GM23338 (cell line): ENCODE results near the gene SH3RF3. TPM values are rescaled to one million over a fixed set of nuclear protein-coding genes. Genes with fewer than 3 reads are reported as not detected.

Source experiments
- ATAC-seq: fragments of 200-7000 bp; cut with Tn5 transposase; 3 replicates; pipeline ENCODE4 v1.9.1; 2020
- DNase-seq: peaks from one replicate; pipeline ENCODE4 v3.0.0-alpha.2; 2015; ENCODE audit warnings: low spot score
- H2AFZ ChIP-seq: fragments of 200-600 bp; sonication (generic); 2 replicates; pipeline ENCODE4 v1.8.0; 2016; ENCODE audit warnings: antibody characterized with exemption, mild to moderate bottlenecking, moderate library complexity
- H3F3A ChIP-seq: fragments of 200-600 bp; sonication (generic); replicated peaks from 2 replicates; pipeline ENCODE4 v1.8.0; 2017; ENCODE audit warnings: antibody characterized with exemption, mixed run types, low read depth
- H3K27ac ChIP-seq: fragments of 200-600 bp; sonication (generic); 2 replicates; pipeline ENCODE4 v1.6.1; 2016; ENCODE audit warnings: low read depth
- H3K27me3 ChIP-seq: fragments of 200-600 bp; sonication (generic); 2 replicates; pipeline ENCODE4 v1.8.0; 2016; ENCODE audit warnings: mild to moderate bottlenecking, mixed run types, moderate library complexity; ENCODE audit not compliant: insufficient read depth
- H3K36me3 ChIP-seq: fragments of 200-600 bp; sonication (generic); 2 replicates; pipeline ENCODE4 v1.8.0; 2016; ENCODE audit warnings: mild to moderate bottlenecking; ENCODE audit not compliant: insufficient read depth
- H3K4me1 ChIP-seq: fragments of 200-600 bp; sonication (generic); 2 replicates; pipeline ENCODE4 v1.8.0; 2016; ENCODE audit warnings: mild to moderate bottlenecking, moderate library complexity; ENCODE audit not compliant: insufficient read depth
- H3K4me2 ChIP-seq: fragments of 200-600 bp; sonication (generic); 2 replicates; pipeline ENCODE4 v1.7.1; 2017; ENCODE audit warnings: mixed run types
- H3K4me3 ChIP-seq: fragments of 200-600 bp; sonication (generic); 2 replicates; pipeline ENCODE4 v1.6.1; 2016; ENCODE audit warnings: mixed run types
- H3K79me2 ChIP-seq: fragments of 200-600 bp; sonication (generic); replicated peaks from 2 replicates; pipeline ENCODE4 v1.8.0; 2017; ENCODE audit warnings: mild to moderate bottlenecking; ENCODE audit not compliant: insufficient read depth
- H3K9me2 ChIP-seq: fragments of 200-600 bp; sonication (generic); 2 replicates; pipeline ENCODE4 v1.8.0; 2017; ENCODE audit not compliant: insufficient read depth
- H4K20me1 ChIP-seq: fragments of 200-600 bp; sonication (generic); replicated peaks from 2 replicates; pipeline ENCODE4 v1.8.0; 2017; ENCODE audit warnings: mild to moderate bottlenecking; ENCODE audit not compliant: insufficient read depth
- H3K27ac Mint-ChIP-seq: 2 replicates; pipeline ENCODE4 v1.8.0; 2020; ENCODE audit warnings: inconsistent platforms, mild to moderate bottlenecking, moderate library complexity, mixed read lengths
- H3K27me3 Mint-ChIP-seq: 3 replicates; pipeline ENCODE4 v1.8.0; 2022; ENCODE audit warnings: low read depth, mild to moderate bottlenecking, moderate library complexity, mixed read lengths, inconsistent platforms; ENCODE audit not compliant: insufficient read depth, poor library complexity
- H3K36me3 Mint-ChIP-seq: 3 replicates; pipeline ENCODE4 v1.8.0; 2021; ENCODE audit warnings: low read depth, mild to moderate bottlenecking, inconsistent platforms, moderate library complexity, mixed read lengths
- H3K4me1 Mint-ChIP-seq: 3 replicates; pipeline ENCODE4 v1.8.0; 2020; ENCODE audit warnings: mild to moderate bottlenecking, inconsistent platforms, mixed read lengths
- H3K4me3 Mint-ChIP-seq: 3 replicates; pipeline ENCODE4 v1.8.0; 2021; ENCODE audit warnings: moderate library complexity, mild to moderate bottlenecking, inconsistent platforms, mixed read lengths
- H3K9me3 Mint-ChIP-seq: 3 replicates; pipeline ENCODE4 v1.8.0; 2020; ENCODE audit warnings: moderate library complexity, mild to moderate bottlenecking, inconsistent platforms, mixed read lengths
- CREB1 ChIP-seq: fragments of 250-450 bp; sonication (Bioruptor Pico); IDR thresholded peaks from 2 replicates; pipeline ENCODE4 v1.5.0; 2020; ENCODE audit warnings: low read depth, mild to moderate bottlenecking, moderate library complexity
- ETS1 ChIP-seq: IDR thresholded peaks from 2 replicates; pipeline ENCODE4 v1.6.1; 2016; ENCODE audit warnings: antibody characterized with exemption
- EZH2 ChIP-seq: fragments of 200-600 bp; sonication (generic); IDR thresholded peaks from one replicate; pipeline ENCODE4 v1.8.0; 2017; ENCODE audit warnings: antibody characterized with exemption, mild to moderate bottlenecking, low read depth; ENCODE audit not compliant: unreplicated experiment
- EZH2phosphoT487 ChIP-seq: fragments of 200-600 bp; sonication (generic); IDR thresholded peaks from one replicate; pipeline ENCODE4 v1.8.1; 2018; ENCODE audit warnings: antibody characterized with exemption; ENCODE audit not compliant: unreplicated experiment
- JUNB ChIP-seq: IDR thresholded peaks from one replicate; pipeline ENCODE4 v1.6.1; 2016; ENCODE audit warnings: antibody characterized with exemption; ENCODE audit not compliant: unreplicated experiment
- NANOG ChIP-seq: IDR thresholded peaks from 2 replicates; pipeline ENCODE4 v1.6.1; 2016; ENCODE audit warnings: antibody characterized with exemption, borderline replicate concordance
- POLR2AphosphoS5 ChIP-seq: IDR thresholded peaks from 2 replicates; pipeline ENCODE4 v1.6.1; 2016; ENCODE audit warnings: antibody characterized with exemption, low read depth
- REST ChIP-seq: IDR thresholded peaks from one replicate; pipeline ENCODE4 v1.6.1; 2018; ENCODE audit warnings: antibody characterized with exemption; ENCODE audit not compliant: unreplicated experiment
- STAT1 ChIP-seq: IDR thresholded peaks from one replicate; pipeline ENCODE4 v1.6.1; 2016; ENCODE audit warnings: antibody characterized with exemption; ENCODE audit not compliant: unreplicated experiment
- ZNF114 ChIP-seq: fragments of 250-450 bp; sonication (Bioruptor Pico); IDR thresholded peaks from 2 replicates; pipeline ENCODE4 v1.5.0; 2020; ENCODE audit warnings: mild to moderate bottlenecking, moderate library complexity
- ZNF331 ChIP-seq: fragments of 250-450 bp; sonication (Bioruptor Pico); IDR thresholded peaks from 2 replicates; pipeline ENCODE4 v1.5.0; 2020; ENCODE audit warnings: low read depth, mild to moderate bottlenecking, moderate library complexity
- ZNF462 ChIP-seq: fragments of 250-450 bp; sonication (Bioruptor Pico); IDR thresholded peaks from 2 replicates; pipeline ENCODE4 v1.5.0; 2020; ENCODE audit warnings: mild to moderate bottlenecking, moderate library complexity
- polyA plus RNA-seq: library from polyadenylated mRNA; unstranded; fragments of >200 nt; fragmentation: Nextera tagmentation; extraction: Ambion mirVana; gene quantifications from 2 replicates; pipeline ENCODE4 v1.2.1, GENCODE V29; 2016
- total RNA-seq: library from RNA; depleted of rRNA; stranded (reverse); fragments of >200 nt; shearing (Covaris generic); gene quantifications from 2 replicates; pipeline ENCODE4 v1.2.3, GENCODE V29; 2014

SH3RF3 gene
- total and polyA plus RNA-seq, 2 experiments from 2014 or later, result 0.11 to 0.63 TPM

GRCh38 chr2:109532728-109533076 lies 403.7 kb downstream of the SH3RF3 start:
- H3K27me3 Mint-ChIP-seq, result peaks cover 4% of the 10 kb centered on the region
- H3K9me2 ChIP-seq, result no peaks in the 10 kb centered on the region
- H2AFZ ChIP-seq, result no peak overlapping the region
- H3K4me3 ChIP-seq, result no peak overlapping the region
- no peaks in the 10 kb centered on the region for H3K79me2 ChIP-seq
- TF ChIP-seq POLR2AphosphoS5 (no peak), EZH2 (no peak), ZNF462 (CRISPR knock-in tag) (no peak), ZNF331 (CRISPR knock-in tag) (no peak), ZNF114 (CRISPR knock-in tag) (no peak), REST (no peak), CREB1 (no peak), ETS1 (no peak), JUNB (no peak), NANOG (no peak), EZH2phosphoT487 (no peak), STAT1 (no peak)
- no peak overlapping the region for H3K4me2 ChIP-seq
- ATAC-seq (no peak), DNase-seq (no peak)
- H3K4me1 Mint-ChIP-seq, result peaks cover 5% of the 10 kb centered on the region; the same call in 1 of the 3 replicates
- no peaks in the 10 kb centered on the region for H3K27me3 ChIP-seq
- no peaks in the 10 kb centered on the region for H4K20me1 ChIP-seq
- H3K4me3 Mint-ChIP-seq, result no peak overlapping the region
- no peak overlapping the region for H3K27ac ChIP-seq
- H3K36me3 ChIP-seq, result no peaks in the 10 kb centered on the region
- H3K27ac Mint-ChIP-seq, result no peak overlapping the region
- H3K4me1 ChIP-seq, result no peaks in the 10 kb centered on the region
- peaks cover 17% of the 10 kb centered on the region for H3K9me3 Mint-ChIP-seq
- H3F3A ChIP-seq, result no peaks in the 10 kb centered on the region
- H3K36me3 Mint-ChIP-seq, result peaks cover 7% of the 10 kb centered on the region
